H1 (cell line): ENCODE results near the gene TCF20. TPM values are rescaled to one million over a fixed set of nuclear protein-coding genes. Genes with fewer than 3 reads are reported as not detected.

Experiments
- CTCF ChIA-PET: fragments of 300-600 bp; sonication (Branson Sonifier 250); formaldehyde crosslinking; loops from one replicate; lab custom pipeline; 2021; ENCODE audit not compliant: partially characterized antibody; lab: Charles Lee
- POLR2A ChIA-PET: fragments of 300-600 bp; sonication (Branson Sonifier 250); formaldehyde crosslinking; loops from one replicate; lab custom pipeline; 2021; ENCODE audit warnings: inconsistent platforms; ENCODE audit not compliant: partially characterized antibody; lab: Charles Lee
- DNase-seq, 2 experiments: peaks; one replicate each; pipeline versions ENCODE4 v3.0.0 to v3.0.0-alpha.2; 2010 to 2022; ENCODE audit warnings: low spot score in 2 of 2, low read depth in 1 of 2, mixed read lengths in 1 of 2
- FAIRE-seq: peaks from 2 replicates; lab custom pipeline; 2011; peaks lifted over from hg19 to GRCh38; lab: Jason Lieb, UNC
- H2AFZ ChIP-seq: 2 replicates; pipeline ENCODE4 v1.8.1; 2012; ENCODE audit warnings: low read length, inconsistent platforms
- H2AK5ac ChIP-seq: 2 replicates; pipeline ENCODE4 v1.6.1; 2013; ENCODE audit warnings: low read depth, low read length
- H2BK120ac ChIP-seq: replicated peaks from 2 replicates; pipeline ENCODE3; 2013; ENCODE audit warnings: low read depth, low read length, inconsistent platforms
- H2BK12ac ChIP-seq: 2 replicates; pipeline ENCODE4 v1.6.1; 2013; ENCODE audit warnings: low read depth, low read length
- H2BK15ac ChIP-seq: 2 replicates; pipeline ENCODE4 v1.6.1; 2013; ENCODE audit warnings: low read length
- H2BK20ac ChIP-seq: 2 replicates; pipeline ENCODE4 v1.6.1; 2013; ENCODE audit warnings: low read length
- H2BK5ac ChIP-seq: 2 replicates; pipeline ENCODE4 v1.6.1; 2013; ENCODE audit warnings: low read depth, low read length
- H3K14ac ChIP-seq: 2 replicates; pipeline ENCODE4 v1.6.1; 2013; ENCODE audit warnings: inconsistent platforms; ENCODE audit not compliant: insufficient read length
- H3K18ac ChIP-seq: 2 replicates; pipeline ENCODE4 v1.6.1; 2013; ENCODE audit warnings: low read length; ENCODE audit errors: extremely low read depth
- H3K23ac ChIP-seq: 2 replicates; pipeline ENCODE4 v1.6.1; 2013; ENCODE audit warnings: inconsistent platforms; ENCODE audit not compliant: insufficient read length
- H3K23me2 ChIP-seq: 2 replicates; pipeline ENCODE4 v1.6.1; 2013; ENCODE audit warnings: low read depth, low read length
- H3K27ac ChIP-seq: 2 replicates; pipeline ENCODE4 v1.6.1; 2011; ENCODE audit warnings: low read depth, low read length, inconsistent platforms
- H3K27me3 ChIP-seq, 4 experiments: replicated peaks in 1 of 4; 1 replicate in 1 of 4; 2 replicates in 3 of 4; pipeline versions ENCODE4 v1.6.1 to v1.8.1; 2011 to 2013; ENCODE audit warnings: low read length in 3 of 4, mild to moderate bottlenecking in 3 of 4, inconsistent platforms in 2 of 4, mixed read lengths in 2 of 4, moderate library complexity in 1 of 4; ENCODE audit not compliant: control insufficient read depth in 3 of 4, insufficient read depth in 3 of 4; ENCODE audit errors: extremely low read depth in 1 of 4
- H3K36me3 ChIP-seq, 4 experiments: 2 replicates each; pipeline versions ENCODE4 v1.6.1 to v1.8.1; 2011 to 2013; ENCODE audit warnings: mild to moderate bottlenecking in 4 of 4, low read length in 3 of 4, moderate library complexity in 2 of 4, control low read depth in 1 of 4, inconsistent platforms in 1 of 4; ENCODE audit not compliant: insufficient read depth in 4 of 4, control insufficient read depth in 2 of 4
- H3K4ac ChIP-seq: replicated peaks from 2 replicates; pipeline ENCODE3; 2013; ENCODE audit warnings: low read length, low read depth, mixed read lengths, inconsistent platforms; ENCODE audit not compliant: insufficient read length
- H3K4me1 ChIP-seq, 4 experiments: replicated peaks in 1 of 4; 1 replicate in 1 of 4; 2 replicates in 3 of 4; pipeline versions ENCODE4 v1.6.1 to v1.8.1; 2011 to 2013; ENCODE audit warnings: low read length in 3 of 4, inconsistent platforms in 2 of 4, mixed read lengths in 1 of 4; ENCODE audit not compliant: insufficient read depth in 4 of 4, control insufficient read depth in 3 of 4
- H3K4me2 ChIP-seq, 2 experiments: 2 replicates each; pipeline versions ENCODE4 v1.6.1 to v1.8.1; 2011 to 2013; ENCODE audit warnings: low read depth in 2 of 2, low read length in 2 of 2, control low read depth in 1 of 2, inconsistent platforms in 1 of 2, mild to moderate bottlenecking in 1 of 2; ENCODE audit not compliant: insufficient read depth in 1 of 2
- H3K4me3 ChIP-seq, 4 experiments: fragments of 200-600, 300-600 bp in 1 of 4; sonication (generic), shearing (Covaris generic), sonication (Bioruptor Twin) in 1 of 4; 2 replicates each; pipeline versions ENCODE4 v1.5.1 to v1.8.1; 2011 to 2016; ENCODE audit warnings: low read length in 4 of 4, low read depth in 3 of 4, control low read depth in 2 of 4, inconsistent platforms in 2 of 4, mild to moderate bottlenecking in 2 of 4, mixed read lengths in 1 of 4, moderate library complexity in 1 of 4; ENCODE audit not compliant: insufficient read depth in 2 of 4; ENCODE audit errors: extremely low read depth in 1 of 4
- H3K56ac ChIP-seq: replicated peaks from 2 replicates; pipeline ENCODE3; 2013; ENCODE audit warnings: low read depth, mild to moderate bottlenecking, mixed read lengths, low read length, inconsistent platforms; ENCODE audit not compliant: insufficient read length
- H3K79me1 ChIP-seq: 2 replicates; pipeline ENCODE4 v1.6.1; 2013; ENCODE audit warnings: low read depth, low read length, control low read depth
- H3K79me2 ChIP-seq, 2 experiments: 2 replicates each; pipeline versions ENCODE4 v1.6.1 to v1.8.1; 2012 to 2013; ENCODE audit warnings: low read length in 2 of 2, mild to moderate bottlenecking in 2 of 2, inconsistent platforms in 1 of 2; ENCODE audit not compliant: insufficient read depth in 2 of 2, control insufficient read depth in 1 of 2
- H3K9ac ChIP-seq, 4 experiments: replicated peaks in 1 of 4; 1 replicate in 1 of 4; 2 replicates in 3 of 4; pipeline versions ENCODE4 v1.6.1 to v1.8.1; 2011 to 2013; ENCODE audit warnings: low read depth in 3 of 4, low read length in 3 of 4, control low read depth in 2 of 4, mild to moderate bottlenecking in 2 of 4, moderate library complexity in 2 of 4, inconsistent platforms in 1 of 4; ENCODE audit errors: extremely low read depth in 1 of 4
- H3K9me3 ChIP-seq, 2 experiments: 2 replicates each; pipeline versions ENCODE4 v1.6.1 to v1.8.1; 2012 to 2013; ENCODE audit warnings: mild to moderate bottlenecking in 2 of 2, moderate library complexity in 2 of 2, control low read depth in 1 of 2, inconsistent platforms in 1 of 2, low read depth in 1 of 2, low read length in 1 of 2, mixed read lengths in 1 of 2; ENCODE audit not compliant: insufficient read depth in 2 of 2
- H4K20me1 ChIP-seq, 2 experiments: replicated peaks in 1 of 2; 2 replicates each; pipeline versions ENCODE3 to v1.8.1; 2011 to 2013; ENCODE audit warnings: inconsistent platforms in 2 of 2, low read length in 2 of 2, mild to moderate bottlenecking in 1 of 2; ENCODE audit not compliant: insufficient read depth in 2 of 2, control insufficient read depth in 1 of 2
- H4K5ac ChIP-seq: 2 replicates; pipeline ENCODE4 v1.6.1; 2013; ENCODE audit warnings: low read length, low read depth, mixed read lengths, inconsistent platforms; ENCODE audit not compliant: insufficient read length
- H4K8ac ChIP-seq: 2 replicates; pipeline ENCODE4 v1.8.0; 2013; ENCODE audit warnings: mild to moderate bottlenecking, moderate library complexity, low read length, inconsistent platforms; ENCODE audit not compliant: insufficient read depth; ENCODE audit errors: extremely low read depth
- H4K91ac ChIP-seq: replicated peaks from 2 replicates; pipeline ENCODE3; 2013; ENCODE audit warnings: low read length, mixed read lengths, inconsistent platforms; ENCODE audit not compliant: insufficient read length
- BACH1 ChIP-seq: IDR thresholded peaks from 2 replicates; pipeline ENCODE4 v1.6.1; 2012; ENCODE audit warnings: low read length, improper control_type of control experiment
- BCL11A ChIP-seq, 2 experiments: IDR thresholded peaks; one replicate each; pipeline ENCODE4 v1.6.1; 2011; ENCODE audit warnings: low read depth in 2 of 2, low read length in 2 of 2, mild to moderate bottlenecking in 2 of 2
- CBX5 ChIP-seq: fragments of 300-800, 300-1000 bp; sonication (generic); IDR thresholded peaks from 2 replicates; pipeline ENCODE4 v1.7.1; 2016; ENCODE audit warnings: antibody characterized with exemption, low read length, low read depth
- CBX8 ChIP-seq: fragments of 300-800, 300-1000 bp; sonication (generic); IDR thresholded peaks from 2 replicates; pipeline ENCODE4 v1.7.1; 2016; ENCODE audit warnings: low read depth, low read length, borderline replicate concordance
- CREB1 ChIP-seq: IDR thresholded peaks from 2 replicates; pipeline ENCODE4 v1.6.1; 2012; ENCODE audit warnings: inconsistent platforms
- CTBP2 ChIP-seq: IDR thresholded peaks from 2 replicates; pipeline ENCODE4 v1.7.0; 2011; ENCODE audit warnings: borderline replicate concordance, mild to moderate bottlenecking, moderate library complexity, mixed read lengths, low read length; ENCODE audit not compliant: insufficient read depth, insufficient read length
- EZH2 ChIP-seq: fragments of 200-600 bp; sonication (generic); IDR thresholded peaks from 2 replicates; pipeline ENCODE4 v1.7.1; 2012; ENCODE audit warnings: low read depth, mild to moderate bottlenecking, moderate library complexity, low read length, inconsistent platforms; ENCODE audit not compliant: severe bottlenecking
- NANOG ChIP-seq: IDR thresholded peaks from 2 replicates; pipeline ENCODE4 v1.6.1; 2011; ENCODE audit warnings: low read length, low read depth, mild to moderate bottlenecking, inconsistent platforms; ENCODE audit not compliant: insufficient read depth, poor library complexity, severe bottlenecking
- SIN3A ChIP-seq, 2 experiments: IDR thresholded peaks in 1 of 2; conservative IDR thresholded peaks in 1 of 2; 2 replicates each; pipeline ENCODE4 v1.6.1; 2011 to 2012; ENCODE audit warnings: low read length in 2 of 2, improper control_type of control experiment in 1 of 2, low read depth in 1 of 2, mild to moderate bottlenecking in 1 of 2
- SP4 ChIP-seq: IDR thresholded peaks from 2 replicates; pipeline ENCODE4 v1.6.1; 2012; ENCODE audit warnings: low read length, inconsistent platforms
- TBP ChIP-seq: IDR thresholded peaks from 2 replicates; pipeline ENCODE4 v1.6.1; 2011; ENCODE audit warnings: low read depth, low read length, improper control_type of control experiment
- WGBS, 2 experiments: shearing (Covaris generic) in 1 of 2; methylation state at CpG; one replicate each; pipeline versions ENCODE4 v1.1.6 to v1.1.7; 2013 to 2015; ENCODE audit warnings: low lambda C conversion rate in 2 of 2, mixed read lengths in 2 of 2, inconsistent platforms in 1 of 2, low coverage in 1 of 2, missing lambda C conversion rate in 1 of 2; ENCODE audit not compliant: insufficient replicate concordance in 2 of 2, insufficient coverage in 1 of 2, insufficient read length in 1 of 2; ENCODE audit errors: extremely low coverage in 1 of 2, missing lambda C conversion rate in 1 of 2; 5-methylcytosine and 5-hydroxymethylcytosine counted together
- polyA plus RNA-seq, 7 experiments: library from polyadenylated mRNA; depleted of rRNA in 3 of 7; stranded (reverse) in 5 of 7; unstranded in 2 of 7; fragments of >200 nt in 5 of 7; fragments of 200-250 nt in 2 of 7; gene quantifications; 1 replicate in 5 of 7; 2 replicates in 1 of 7; 4 replicates in 1 of 7; pipeline versions ENCODE4 v1.2.1 to v1.2.3, GENCODE V29; 2011 to 2013; ENCODE audit warnings: missing spikeins in 2 of 7, mixed read lengths in 2 of 7
- total RNA-seq: library from RNA; stranded (reverse); fragmentation: NEBNext Ultra II Directional; extraction: Animal tissue kit (Norgen Biotek cat#: 25700); gene quantifications from 2 replicates; pipeline ENCODE4 v1.2.1, GENCODE V29; 2021
- TF ChIP-seq, protein P1 (sequence below): IDR thresholded peaks from 2 replicates; pipeline ENCODE4 v1.6.1; 2011; ENCODE audit warnings: low read depth, mild to moderate bottlenecking, low read length; ENCODE audit not compliant: insufficient read depth

TCF20 gene
- total and polyA plus RNA-seq, 2 of the 8 experiments (the other 6 are each of a cell fraction or from before 2014, with no cell fraction given) = 22.0 to 79.8 TPM

- H2BK20ac ChIP-seq = no peak overlapping the region
- no peak overlapping the region for H2AFZ ChIP-seq
- peaks cover 0 to 69% (median 48%) of the 10 kb centered on the region in 4 experiments; a peak in 6 of 7 replicates for H3K27me3 ChIP-seq
- ChIA-PET CTCF (interaction anchor here (0.6 to 3.3 kb wide), 17 partner anchors 9 to 218 kb away, joined by 3 to 13 read pairs (median 4); no protein-coding TSS in a partner anchor), POLR2A (interaction anchor here (1.0 to 1.9 kb wide), 6 partner anchors 8 to 111 kb away, joined by 3 to 7 read pairs (median 4); no protein-coding TSS in a partner anchor)
- H3K23ac ChIP-seq = no peak overlapping the region
- no peak overlapping the region for H3K18ac ChIP-seq
- FAIRE-seq (no peak), DNase-seq (peak in 1 of 2 experiments; percentile 44)
- peaks cover 8% of the 10 kb centered on the region for H3K23me2 ChIP-seq
- no peak overlapping the region for H3K4me3 ChIP-seq
- no peaks in the 10 kb centered on the region for H3K79me1 ChIP-seq
- H3K36me3 ChIP-seq = no peaks in the 10 kb centered on the region
- no peak overlapping the region for H2BK120ac ChIP-seq
- H3K4me1 ChIP-seq = peaks cover 2 to 17% (median 11%) of the 10 kb centered on the region in 4 experiments
- H3K9me3 ChIP-seq = no peaks in the 10 kb centered on the region
- TF ChIP-seq SIN3A (conservative IDR thresholded peaks at IDR 0.05 in 1 of 2, IDR thresholded peaks at IDR 0.05 in 1 of 2; ENCODE audit: low read depth in 1 of 2, low read length in 2 of 2) (no peak), NANOG (no peak), CREB1 (no peak), CTBP2 (no peak), TBP (no peak), CBX5 (no peak), CBX8 (no peak), BCL11A (IDR thresholded peaks at IDR 0.05; ENCODE audit: low read depth in 2 of 2, low read length in 2 of 2) (no peak), EZH2 (no peak), SP4 (no peak), BACH1 (no peak)
- TF ChIP-seq, protein P1, sequence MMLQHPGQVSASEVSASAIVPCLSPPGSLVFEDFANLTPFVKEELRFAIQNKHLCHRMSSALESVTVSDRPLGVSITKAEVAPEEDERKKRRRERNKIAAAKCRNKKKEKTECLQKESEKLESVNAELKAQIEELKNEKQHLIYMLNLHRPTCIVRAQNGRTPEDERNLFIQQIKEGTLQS = no peak
- TF ChIP-seq, all 59 proteins: peak for 0
- Histone ChIP-seq H4K20me1 (peaks cover 21 to 40% of the 10 kb centered on the region in 2 experiments), H2BK5ac (no peak overlapping the region), H4K91ac (no peak overlapping the region), H2AK5ac (peak overlapping the region; percentile 60; the same call in 1 of the 2 replicates), H3K9ac (no peak overlapping the region), H4K8ac (no peak overlapping the region; the same call in 1 of the 2 replicates), H2BK15ac (peak overlapping the region; percentile 81; the same call in 1 of the 2 replicates), H3K4ac (no peak overlapping the region), H3K27ac (no peak overlapping the region), H3K79me2 (no peaks in the 10 kb centered on the region), H4K5ac (no peak overlapping the region), H3K14ac (no peak overlapping the region), H3K56ac (no peak overlapping the region), H2BK12ac (no peak overlapping the region), H3K4me2 (no peak overlapping the region)
- WGBS, 2 experiments = 72% methylated on average over 4 of the region's 4 CpGs; no CpG with 5 or more reads in 1 of the 2 experiments
Measured at GRCh38 chr22:42281706-42282251, 11.3 kb upstream of the TCF20 start.
